Tongue (tissue), 2 donors: ENCODE data around the gene DTD1. TPM values are rescaled to one million over a fixed set of nuclear protein-coding genes. Genes with fewer than 3 reads are reported as not detected.
A peak's percentile ranks its signal among the peaks of the same experiment; 100 is the strongest.

Source experiments
- DNase-seq: peaks from one replicate; pipeline ENCODE4 v3.0.0-alpha.2; 2015
- total RNA-seq: library from RNA; depleted of rRNA; stranded (reverse); fragments of >200 nt; gene quantifications from one replicate; pipeline ENCODE4 v1.2.3, GENCODE V29; 2014

Gene DTD1, protein sequence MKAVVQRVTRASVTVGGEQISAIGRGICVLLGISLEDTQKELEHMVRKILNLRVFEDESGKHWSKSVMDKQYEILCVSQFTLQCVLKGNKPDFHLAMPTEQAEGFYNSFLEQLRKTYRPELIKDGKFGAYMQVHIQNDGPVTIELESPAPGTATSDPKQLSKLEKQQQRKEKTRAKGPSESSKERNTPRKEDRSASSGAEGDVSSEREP
- 22.9 TPM for total RNA-seq

DNA sequence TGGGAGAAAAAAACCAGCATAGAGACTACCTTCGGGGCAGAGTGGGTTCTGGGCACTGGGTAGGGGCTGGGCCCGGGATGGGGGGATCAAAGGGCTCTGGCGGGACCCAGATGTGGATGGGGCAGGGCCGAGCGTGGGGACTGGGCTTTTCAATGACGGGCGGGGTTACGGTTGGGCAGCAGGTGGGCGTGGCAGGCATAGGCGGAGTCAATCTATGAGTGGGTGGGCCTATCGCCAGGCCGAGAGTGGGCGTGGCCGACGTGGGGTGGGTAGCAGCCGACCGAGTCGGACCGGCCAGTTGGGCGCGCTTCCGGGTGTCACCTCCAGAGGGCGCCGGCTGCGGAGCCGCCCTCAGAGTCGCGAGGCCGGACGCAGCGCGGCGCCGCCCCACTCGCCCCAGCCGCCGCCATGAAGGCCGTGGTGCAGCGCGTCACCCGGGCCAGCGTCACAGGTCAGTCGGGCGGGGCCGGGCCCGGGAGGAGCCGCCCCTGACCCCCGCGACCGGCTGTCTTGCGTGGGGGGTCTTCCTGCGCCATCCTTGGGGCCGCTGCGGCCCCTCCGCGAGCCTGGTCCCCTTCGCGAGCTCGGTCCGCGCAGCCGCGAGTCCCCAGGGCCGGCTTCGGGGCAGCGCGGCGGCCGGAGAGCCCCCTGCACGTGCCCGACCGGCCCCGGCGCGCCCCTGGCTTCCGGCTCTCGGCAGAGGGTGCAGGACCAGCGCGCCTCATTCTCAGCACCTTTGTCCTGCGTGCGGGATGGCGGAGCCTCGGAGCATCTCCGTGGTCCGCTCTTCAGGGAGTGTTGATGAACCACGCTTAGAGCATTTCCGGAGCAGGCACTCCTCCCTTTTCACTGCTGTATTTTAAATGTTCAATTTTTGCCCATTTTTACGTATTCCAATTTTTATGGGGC is at the start of gene DTD1:
Gene DTD1 (plus strand): TSS at position 390 of the 909 bp plus-strand sequence. CDS start 19 bp downstream, at position 409.
- DNase-seq, result peak; percentile 92

GRCh38 chr20:18541741-18542140 is 46.1 kb upstream of the DTD1 start:
- DNase-seq, result no peak

GRCh38 chr20:18543216-18543615 is 44.6 kb upstream of the DTD1 start:
- DNase-seq, result no peak

DNA sequence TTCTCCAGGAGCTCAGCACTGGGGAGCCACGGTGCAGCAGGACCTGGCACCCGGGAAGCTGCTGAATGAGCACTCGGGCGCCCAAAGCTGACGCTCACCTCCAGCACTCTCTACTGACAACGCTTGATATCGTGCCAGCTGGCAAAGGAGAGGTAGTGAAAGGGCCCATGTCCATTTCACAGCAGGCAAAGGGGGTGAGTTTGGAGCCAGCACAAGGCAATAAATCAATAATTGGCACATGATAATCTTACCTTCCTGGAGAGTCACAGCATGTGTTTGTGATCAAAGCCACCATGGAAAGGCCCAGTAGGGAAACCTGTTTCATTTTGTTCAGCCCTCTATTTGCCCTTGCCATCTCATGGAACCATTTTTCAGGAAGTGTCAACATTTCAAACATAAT is 43.9 kb upstream of the DTD1 start:
- DNase-seq, result no peak

GRCh38 chr20:18545566-18545965 is 42.3 kb upstream of the DTD1 start:
- DNase-seq, result no peak

DNA sequence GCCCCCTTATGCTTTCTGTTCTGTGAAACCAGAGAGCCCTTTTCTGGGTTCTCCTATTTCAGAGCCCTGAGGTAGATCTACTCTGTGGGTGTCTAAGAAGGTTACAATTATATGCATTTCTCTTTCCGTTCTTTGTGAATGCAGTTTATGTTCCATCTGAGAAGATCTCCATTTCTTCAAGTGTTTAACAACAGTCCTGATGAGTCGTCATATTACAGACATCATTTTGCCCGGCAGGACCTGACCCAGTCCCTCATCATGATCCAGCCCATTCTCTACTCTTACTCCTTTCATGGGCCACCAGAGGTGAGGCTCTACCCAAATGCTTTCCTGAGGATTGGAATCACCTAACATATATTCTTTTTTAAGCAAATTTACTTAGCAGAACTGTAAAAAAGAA is 39.4 kb upstream of the DTD1 start:
- DNase-seq, result no peak

- no peak for DNase-seq
Measured at GRCh38 chr20:18553746-18554145, 34.1 kb upstream of the DTD1 start.

- peak; percentile 97 for DNase-seq
Measured at GRCh38 chr20:18566892-18567738, 20.7 kb upstream of the DTD1 start, which contains the start of gene SMIM26. Gene SMIM26 (plus strand): TSS chr20:18567432. CDS start chr20:18567479, 47 bp downstream.

GRCh38 chr20:18567739-18568091 is 20.1 kb upstream of the DTD1 start:
- no peak for DNase-seq

- no peak for DNase-seq
Measured at GRCh38 chr20:18571009-18571408, 16.8 kb upstream of the DTD1 start.

DNA sequence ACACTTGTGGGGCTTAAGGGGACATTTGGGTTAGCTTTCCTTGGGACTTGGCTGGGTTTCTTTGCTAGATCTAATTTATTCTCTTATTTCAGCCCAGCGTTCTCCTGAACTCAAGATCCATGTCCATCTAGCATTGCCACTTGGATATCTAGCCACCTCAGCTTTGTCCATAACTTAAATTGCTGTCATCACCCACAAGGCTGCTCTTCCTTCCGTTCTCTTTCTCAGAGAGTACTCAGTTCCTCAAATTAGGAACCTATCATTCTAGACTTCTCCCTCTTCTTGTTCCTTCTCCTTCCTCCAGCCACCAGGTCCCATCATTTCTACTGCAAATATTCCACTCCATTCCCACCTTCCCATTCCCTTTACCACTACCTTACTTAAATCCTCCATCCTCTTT is 16.3 kb upstream of the DTD1 start:
- DNase-seq, result no peak

GRCh38 chr20:18577942-18578341 is 9.9 kb upstream of the DTD1 start:
- DNase-seq, result no peak

- DNase-seq, result no peak
Measured at GRCh38 chr20:18578581-18578980, 9.3 kb upstream of the DTD1 start.

- DNase-seq, result no peak
Measured at GRCh38 chr20:18580012-18580411, 7.8 kb upstream of the DTD1 start.

DNA sequence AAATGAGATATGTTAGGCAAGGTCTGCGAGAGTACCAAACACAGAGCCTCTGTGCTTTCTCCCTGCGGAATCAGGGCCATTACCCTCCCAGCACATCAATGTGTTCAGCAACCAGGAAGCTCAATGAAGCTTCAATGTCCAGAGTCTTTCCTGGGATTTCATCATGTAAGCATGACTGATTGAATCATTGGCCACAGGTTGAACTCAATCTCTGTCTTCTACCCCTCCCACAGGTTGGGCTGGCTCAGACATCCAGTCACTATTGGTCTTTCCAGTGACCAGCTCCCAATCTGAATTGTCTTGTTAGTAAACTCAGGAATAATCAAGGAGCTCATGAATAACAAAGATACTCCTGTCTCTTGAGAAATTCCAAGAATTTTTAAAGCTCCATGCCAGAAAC is 2.7 kb upstream of the DTD1 start:
- no peak for DNase-seq

- DNase-seq, result no peak
Measured at GRCh38 chr20:18588574-18588933, 700 bp downstream of the DTD1 start.

DNA sequence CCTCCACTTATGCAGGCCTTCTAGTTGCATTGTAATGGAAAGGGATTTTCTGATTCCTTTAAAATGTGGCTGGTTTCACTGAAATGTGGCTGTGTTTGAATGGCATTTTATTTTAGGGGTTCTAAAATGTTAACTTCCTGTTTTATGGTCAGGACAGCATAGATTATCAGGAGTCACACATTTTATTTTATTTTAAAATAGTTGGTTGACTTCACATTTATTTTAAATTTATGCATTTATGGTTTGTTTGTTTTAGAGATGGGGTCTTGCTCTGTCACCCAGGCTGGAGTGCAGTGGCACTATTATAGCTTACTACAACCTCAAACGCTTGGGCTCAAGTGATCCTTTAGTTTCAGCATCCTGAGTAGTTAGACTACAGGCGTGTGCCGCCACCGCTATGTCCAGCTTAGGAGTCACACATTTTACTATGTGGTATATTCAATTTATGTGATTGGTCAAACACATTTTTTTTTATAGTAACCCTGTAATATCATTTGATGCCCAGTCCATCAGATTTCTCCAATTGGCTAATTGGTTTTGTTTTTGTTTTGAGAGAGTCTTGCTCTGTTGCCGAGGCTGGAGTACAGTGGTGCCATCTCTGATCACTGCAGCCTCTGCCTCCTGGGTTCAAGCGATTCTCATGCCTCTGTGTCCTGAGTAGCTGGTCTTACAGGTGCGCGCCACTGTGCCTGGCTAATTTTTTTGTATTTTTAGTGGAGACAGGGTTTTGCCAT is 2.3 kb downstream of the DTD1 start:
- no peak for DNase-seq

DNA sequence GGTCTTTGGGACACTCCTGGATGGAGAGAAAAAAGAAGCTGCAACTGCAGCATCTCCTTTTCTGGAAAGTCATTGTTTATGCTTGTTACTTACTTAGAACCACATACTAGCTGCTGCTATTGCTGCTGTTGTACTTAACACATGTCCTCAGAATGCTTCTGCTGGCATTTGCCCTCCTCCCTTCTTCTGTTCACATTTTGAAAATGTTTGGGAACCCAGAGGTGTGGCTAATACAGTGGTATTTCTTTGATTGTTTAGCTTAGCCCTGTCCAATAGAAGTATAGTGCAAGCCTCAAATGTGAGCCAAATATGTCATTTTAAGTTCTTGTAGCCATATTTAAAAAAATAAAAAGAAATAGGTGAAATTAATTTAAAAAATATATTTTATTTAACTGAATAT is 8.4 kb downstream of the DTD1 start:
- no peak for DNase-seq

DNA sequence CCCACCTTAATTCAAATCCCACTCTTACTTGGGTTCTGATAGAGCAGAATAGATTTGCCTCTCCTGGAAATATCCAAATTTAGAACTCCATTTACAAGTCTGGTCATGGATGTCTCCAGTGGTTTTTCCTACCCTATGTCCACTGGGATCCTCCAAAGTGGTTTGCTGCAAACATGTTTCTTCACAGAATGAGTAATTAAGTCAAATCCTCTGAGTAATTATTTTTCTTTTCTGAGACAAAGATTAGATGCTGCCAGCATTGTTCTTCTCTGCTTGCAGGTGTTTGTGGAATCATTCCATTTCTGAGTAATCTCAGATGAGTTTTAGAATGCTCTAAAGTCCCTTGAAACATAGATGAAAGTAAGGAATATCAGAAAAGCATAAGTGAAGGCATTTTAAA is 21.9 kb downstream of the DTD1 start:
- no peak for DNase-seq

DNA sequence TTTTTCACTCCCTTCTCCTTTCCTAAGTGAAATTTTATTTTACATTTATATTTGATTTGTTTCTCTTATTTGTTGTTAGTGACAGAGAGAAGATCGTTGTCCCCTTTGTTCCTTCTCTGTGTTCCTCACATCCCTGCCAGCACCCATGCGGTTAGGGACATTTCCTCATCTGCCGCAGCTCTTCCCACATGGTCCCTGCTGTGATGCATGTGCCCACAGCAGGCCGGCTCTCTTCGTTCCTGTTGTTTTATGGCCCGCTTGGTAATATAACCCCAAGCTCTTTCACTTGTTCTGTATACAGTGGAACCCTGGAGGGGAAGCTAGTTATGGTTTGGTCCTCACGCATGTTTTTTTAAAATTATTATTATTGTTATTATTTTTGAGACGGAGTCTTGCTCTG is 23.6 kb downstream of the DTD1 start:
- DNase-seq, result no peak

DNA sequence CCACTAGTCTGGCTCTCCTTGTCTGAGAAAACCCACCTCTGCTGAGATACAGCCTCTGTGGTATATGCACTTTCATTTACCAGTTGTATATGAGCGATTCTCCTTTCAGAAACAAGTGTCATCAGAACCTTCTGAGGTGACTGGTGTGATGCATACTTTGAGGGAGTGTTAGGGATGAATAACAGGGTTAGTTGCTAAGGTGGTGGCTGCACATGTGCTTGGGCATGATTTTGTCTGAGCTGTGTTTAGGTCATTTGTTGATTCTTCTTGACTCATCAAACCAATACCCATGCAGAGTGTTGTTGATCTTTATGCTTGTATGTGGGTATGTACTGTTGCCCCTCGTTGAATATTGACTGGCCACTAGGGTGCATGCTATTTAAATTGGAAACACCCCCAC is 25.7 kb downstream of the DTD1 start:
- no peak for DNase-seq

GRCh38 chr20:18614244-18614643 is 26.4 kb downstream of the DTD1 start:
- DNase-seq, result no peak
